HUES6 (cell line): ENCODE results near the gene DIABLO.

Experiments
- H3K27ac ChIP-seq: 2 replicates; pipeline ENCODE4 v1.7.0; 2013; ENCODE audit warnings: low read depth, mild to moderate bottlenecking, low read length, inconsistent platforms
- H3K27me3 ChIP-seq: 2 replicates; pipeline ENCODE4 v1.6.1; 2013; ENCODE audit warnings: low read length; ENCODE audit not compliant: control insufficient read depth, insufficient read depth
- H3K36me3 ChIP-seq: 2 replicates; pipeline ENCODE4 v1.6.1; 2013; ENCODE audit warnings: low read length; ENCODE audit not compliant: control insufficient read depth, insufficient read depth
- H3K4me1 ChIP-seq: 2 replicates; pipeline ENCODE4 v1.6.1; 2013; ENCODE audit warnings: low read length; ENCODE audit not compliant: control insufficient read depth, insufficient read depth
- H3K4me3 ChIP-seq: 2 replicates; pipeline ENCODE4 v1.5.1; 2013; ENCODE audit warnings: low read depth, low read length
- H3K9ac ChIP-seq: one replicate; pipeline ENCODE4 v1.6.1; 2013; ENCODE audit warnings: mild to moderate bottlenecking, low read length
- H3K9me3 ChIP-seq: 2 replicates; pipeline ENCODE4 v1.6.1; 2013; ENCODE audit warnings: low read depth, low read length; ENCODE audit not compliant: control insufficient read depth, insufficient read depth

DIABLO gene

GRCh38 chr12:122201381-122201780, 24.5 kb downstream of the DIABLO start:
- H3K9me3 ChIP-seq: no peaks in the 10 kb centered on the region
- peaks cover 50% of the 10 kb centered on the region for H3K27me3 ChIP-seq
- H3K36me3 ChIP-seq: no peaks in the 10 kb centered on the region
- H3K4me1 ChIP-seq: peaks cover 8% of the 10 kb centered on the region; the same call in 1 of the 2 replicates
- no peak overlapping the region for H3K4me3 ChIP-seq
- no peak overlapping the region for H3K9ac ChIP-seq
- no peak overlapping the region for H3K27ac ChIP-seq

GRCh38 chr12:122200541-122201175, 25.2 kb downstream of the DIABLO start:
- Histone ChIP-seq H3K27ac (no peak overlapping the region), H3K9me3 (0 out of 2 replicates have a peak, but pooled peaks cover 3% of the 10 kb centered on the region), H3K9ac (no peak overlapping the region), H3K4me1 (peaks cover 8% of the 10 kb centered on the region; the same call in 1 of the 2 replicates), H3K36me3 (no peaks in the 10 kb centered on the region), H3K4me3 (no peak overlapping the region), H3K27me3 (peaks cover 42% of the 10 kb centered on the region)

- Histone ChIP-seq H3K36me3 (no peaks in the 10 kb centered on the region), H3K9ac (no peak overlapping the region), H3K27me3 (peaks cover 33% of the 10 kb centered on the region), H3K4me3 (no peak overlapping the region), H3K4me1 (peaks cover 4% of the 10 kb centered on the region; the same call in 1 of the 2 replicates), H3K9me3 (peaks cover 10% of the 10 kb centered on the region; the same call in 1 of the 2 replicates), H3K27ac (no peak overlapping the region)
Observed at GRCh38 chr12:122199484-122200355, 26.1 kb downstream of the DIABLO start.

- H3K27me3 ChIP-seq: peaks cover 14% of the 10 kb centered on the region
- H3K27ac ChIP-seq: no peak overlapping the region
- peaks cover 10% of the 10 kb centered on the region; the same call in 1 of the 2 replicates for H3K9me3 ChIP-seq
- H3K36me3 ChIP-seq: no peaks in the 10 kb centered on the region
- no peak overlapping the region for H3K9ac ChIP-seq
- H3K4me1 ChIP-seq: no peaks in the 10 kb centered on the region
- H3K4me3 ChIP-seq: no peak overlapping the region
Observed at GRCh38 chr12:122197612-122197966, 28.3 kb downstream of the DIABLO start.

GRCh38 chr12:122195405-122195804, 30.4 kb downstream of the DIABLO start:
- no peaks in the 10 kb centered on the region for H3K4me1 ChIP-seq
- no peaks in the 10 kb centered on the region for H3K27me3 ChIP-seq
- no peak overlapping the region for H3K9ac ChIP-seq
- no peak overlapping the region for H3K4me3 ChIP-seq
- peaks cover 10% of the 10 kb centered on the region; the same call in 1 of the 2 replicates for H3K9me3 ChIP-seq
- H3K27ac ChIP-seq: no peak overlapping the region
- H3K36me3 ChIP-seq: no peaks in the 10 kb centered on the region

GRCh38 chr12:122194804-122195203, 31.0 kb downstream of the DIABLO start:
- H3K9ac ChIP-seq: no peak overlapping the region
- H3K4me3 ChIP-seq: no peak overlapping the region
- no peaks in the 10 kb centered on the region for H3K27me3 ChIP-seq
- no peak overlapping the region for H3K27ac ChIP-seq
- no peaks in the 10 kb centered on the region for H3K36me3 ChIP-seq
- peaks cover 10% of the 10 kb centered on the region; the same call in 1 of the 2 replicates for H3K9me3 ChIP-seq
- H3K4me1 ChIP-seq: no peaks in the 10 kb centered on the region

- Histone ChIP-seq H3K27ac (no peak overlapping the region), H3K36me3 (no peaks in the 10 kb centered on the region), H3K9ac (no peak overlapping the region), H3K4me1 (no peaks in the 10 kb centered on the region), H3K27me3 (no peaks in the 10 kb centered on the region), H3K9me3 (peaks cover 10% of the 10 kb centered on the region; the same call in 1 of the 2 replicates), H3K4me3 (no peak overlapping the region)
Observed at GRCh38 chr12:122192441-122192840, 33.4 kb downstream of the DIABLO start.

GRCh38 chr12:122190842-122191668, 34.8 kb downstream of the DIABLO start:
- H3K4me3 ChIP-seq: no peak overlapping the region
- no peak overlapping the region for H3K9ac ChIP-seq
- H3K36me3 ChIP-seq: no peaks in the 10 kb centered on the region
- no peak overlapping the region for H3K27ac ChIP-seq
- no peaks in the 10 kb centered on the region for H3K27me3 ChIP-seq
- no peaks in the 10 kb centered on the region for H3K4me1 ChIP-seq
- H3K9me3 ChIP-seq: peaks cover 10% of the 10 kb centered on the region; the same call in 1 of the 2 replicates

GRCh38 chr12:122189626-122190475, 36.0 kb downstream of the DIABLO start:
- Histone ChIP-seq H3K4me3 (no peak overlapping the region), H3K27ac (no peak overlapping the region), H3K4me1 (no peaks in the 10 kb centered on the region), H3K9me3 (peaks cover under 1% of the 10 kb centered on the region; the same call in 1 of the 2 replicates), H3K27me3 (peaks cover 3% of the 10 kb centered on the region; the same call in 1 of the 2 replicates), H3K36me3 (no peaks in the 10 kb centered on the region), H3K9ac (no peak overlapping the region)

GRCh38 chr12:122187466-122187865, 38.4 kb downstream of the DIABLO start:
- Histone ChIP-seq H3K9ac (no peak overlapping the region), H3K27me3 (peaks cover 19% of the 10 kb centered on the region), H3K4me3 (no peak overlapping the region), H3K36me3 (no peaks in the 10 kb centered on the region), H3K27ac (no peak overlapping the region), H3K9me3 (no peaks in the 10 kb centered on the region), H3K4me1 (no peaks in the 10 kb centered on the region)
